Neuronal stem cell (in vitro differentiated cells): ENCODE results near the gene PRRT1.

Experiments used
- DNase-seq: peaks from one replicate; pipeline ENCODE4 v3.0.0-alpha.2; 2013; ENCODE audit warnings: low spot score
- H2AFZ ChIP-seq: one replicate; pipeline ENCODE4 v1.6.1; 2013; ENCODE audit warnings: mild to moderate bottlenecking, low read length, inconsistent platforms
- H2AK5ac ChIP-seq: 2 replicates; pipeline ENCODE4 v1.6.1; 2013; ENCODE audit warnings: low read depth, mild to moderate bottlenecking, inconsistent platforms, low read length, moderate library complexity, mixed read lengths
- H2BK120ac ChIP-seq: 2 replicates; pipeline ENCODE4 v1.6.1; 2013; ENCODE audit warnings: low read depth, mild to moderate bottlenecking, inconsistent platforms, low read length, moderate library complexity, mixed read lengths
- H2BK12ac ChIP-seq: one replicate; pipeline ENCODE4 v1.6.1; 2013; ENCODE audit warnings: low read length, inconsistent platforms
- H2BK15ac ChIP-seq: 2 replicates; pipeline ENCODE4 v1.6.1; 2013; ENCODE audit warnings: mild to moderate bottlenecking, low read length, inconsistent platforms, mixed read lengths
- H2BK5ac ChIP-seq: one replicate; pipeline ENCODE4 v1.6.1; 2013; ENCODE audit warnings: inconsistent platforms, mild to moderate bottlenecking, low read length, moderate library complexity
- H3K14ac ChIP-seq: one replicate; pipeline ENCODE4 v1.6.1; 2013; ENCODE audit warnings: low read length, inconsistent platforms
- H3K18ac ChIP-seq: 2 replicates; pipeline ENCODE4 v1.6.1; 2013; ENCODE audit warnings: low read length, inconsistent platforms
- H3K23ac ChIP-seq: 2 replicates; pipeline ENCODE4 v1.6.1; 2013; ENCODE audit warnings: low read depth, mild to moderate bottlenecking, mixed read lengths, low read length, inconsistent platforms; ENCODE audit not compliant: poor library complexity
- H3K27ac ChIP-seq: replicated peaks from 3 replicates; pipeline ENCODE4 v1.5.1; 2013; ENCODE audit warnings: low read length, inconsistent platforms
- H3K27me3 ChIP-seq, 3 experiments: 2 replicates each; pipeline ENCODE4 v1.6.1; 2013; ENCODE audit warnings: low read length in 3 of 3, mild to moderate bottlenecking in 2 of 3, inconsistent platforms in 1 of 3, low read depth in 1 of 3, mixed read lengths in 1 of 3, moderate library complexity in 1 of 3; ENCODE audit not compliant: control insufficient read depth in 3 of 3, insufficient read depth in 3 of 3
- H3K36me3 ChIP-seq, 2 donors: replicated peaks in 1 of 2; 2 replicates each; pipeline ENCODE4 v1.6.1; 2013; ENCODE audit warnings: low read length in 2 of 2; ENCODE audit not compliant: control insufficient read depth in 2 of 2, insufficient read depth in 2 of 2
- H3K4ac ChIP-seq: 2 replicates; pipeline ENCODE4 v1.6.1; 2013; ENCODE audit warnings: inconsistent platforms, mild to moderate bottlenecking, low read length, moderate library complexity
- H3K4me1 ChIP-seq, 2 donors: 1 replicate in 1 of 2; 2 replicates in 1 of 2; pipeline ENCODE4 v1.6.1; 2013; ENCODE audit warnings: low read length in 2 of 2, low read depth in 1 of 2; ENCODE audit not compliant: control insufficient read depth in 2 of 2, insufficient read depth in 1 of 2
- H3K4me2 ChIP-seq: one replicate; pipeline ENCODE4 v1.6.1; 2013; ENCODE audit warnings: mild to moderate bottlenecking, low read length, inconsistent platforms; ENCODE audit not compliant: insufficient read depth, poor library complexity, severe bottlenecking
- H3K4me3 ChIP-seq, 2 donors: 2 replicates each; pipeline ENCODE4 v1.5.1; 2013; ENCODE audit warnings: low read length in 2 of 2, mild to moderate bottlenecking in 2 of 2, inconsistent platforms in 1 of 2, moderate library complexity in 1 of 2
- H3K79me1 ChIP-seq: one replicate; pipeline ENCODE4 v1.6.1; 2013; ENCODE audit warnings: low read depth, mild to moderate bottlenecking, inconsistent platforms, low read length, moderate library complexity
- H3K9ac ChIP-seq: one replicate; pipeline ENCODE4 v1.6.1; 2013; ENCODE audit warnings: mild to moderate bottlenecking, low read depth, low read length, inconsistent platforms; ENCODE audit not compliant: poor library complexity
- H3K9me3 ChIP-seq, 2 donors: replicated peaks in 1 of 2; 2 replicates each; pipeline versions ENCODE3 to v1.6.1; 2013; ENCODE audit warnings: low read length in 2 of 2, mild to moderate bottlenecking in 2 of 2, inconsistent platforms in 1 of 2, low read depth in 1 of 2, mixed read lengths in 1 of 2, moderate library complexity in 1 of 2; ENCODE audit not compliant: control insufficient read depth in 2 of 2, insufficient read depth in 1 of 2
- H4K8ac ChIP-seq: one replicate; pipeline ENCODE4 v1.6.1; 2013; ENCODE audit warnings: low read depth, mild to moderate bottlenecking, inconsistent platforms, low read length, moderate library complexity
- H4K91ac ChIP-seq: one replicate; pipeline ENCODE4 v1.6.1; 2013; ENCODE audit warnings: low read length, low read depth, mild to moderate bottlenecking, inconsistent platforms; ENCODE audit not compliant: poor library complexity
- WGBS, 2 donors: extraction: QIAGEN DNeasy Blood & Tissue Kit; methylation state at CpG; one replicate each; pipeline ENCODE4 v1.1.7; 2013; ENCODE audit warnings: missing lambda C conversion rate in 2 of 2, mixed read lengths in 1 of 2; ENCODE audit not compliant: insufficient read length in 2 of 2, insufficient replicate concordance in 1 of 2; ENCODE audit errors: extremely low coverage in 2 of 2; 5-methylcytosine and 5-hydroxymethylcytosine counted together

PRRT1 gene

DNA sequence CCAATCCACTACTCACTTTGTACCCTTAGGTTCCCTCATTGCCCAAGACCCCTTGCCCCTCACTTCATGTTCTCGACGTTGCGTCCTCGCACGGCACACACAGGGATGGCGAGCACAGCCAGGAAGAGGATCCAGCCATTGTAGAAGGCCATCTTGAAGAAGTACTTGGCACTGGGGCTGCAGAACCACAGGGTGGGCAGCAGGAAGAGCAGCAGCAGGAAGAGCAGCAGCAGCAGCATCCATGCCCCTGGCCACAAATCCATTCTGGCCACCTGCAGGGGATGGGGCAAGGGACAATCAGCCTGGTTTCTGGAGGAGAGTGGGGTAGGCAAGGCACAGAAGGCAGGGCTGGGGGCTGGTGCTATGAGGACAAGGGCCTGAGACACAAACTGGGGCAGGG, 19.5 kb upstream of the PRRT1 start:
- Histone ChIP-seq H3K23ac (peak overlapping the region; percentile 37), H3K4me3 (peak overlapping the region in 1 of 2 donors; percentile 48), H4K8ac (no peak overlapping the region), H3K14ac (no peak overlapping the region), H2BK120ac (no peak overlapping the region), H3K9me3 (no peaks in the 10 kb centered on the region), H2AK5ac (no peak overlapping the region), H3K18ac (no peak overlapping the region), H2AFZ (no peak overlapping the region), H3K4me2 (no peak overlapping the region), H3K4me1 (peaks cover 4 to 24% of the 10 kb centered on the region in 2 donors), H2BK5ac (no peak overlapping the region), H3K36me3 (peaks cover 34 to 70% of the 10 kb centered on the region in 2 donors), H3K79me1 (peaks cover 10% of the 10 kb centered on the region), H3K27ac (no peak overlapping the region), H2BK12ac (no peak overlapping the region), H4K91ac (no peak overlapping the region), H3K4ac (no peak overlapping the region), H3K9ac (no peak overlapping the region), H2BK15ac (no peak overlapping the region), H3K27me3 (no peaks in the 10 kb centered on the region)
- no peak for DNase-seq
- WGBS, 2 donors = no CpG with 5 or more reads among the region's 6 CpGs

DNA sequence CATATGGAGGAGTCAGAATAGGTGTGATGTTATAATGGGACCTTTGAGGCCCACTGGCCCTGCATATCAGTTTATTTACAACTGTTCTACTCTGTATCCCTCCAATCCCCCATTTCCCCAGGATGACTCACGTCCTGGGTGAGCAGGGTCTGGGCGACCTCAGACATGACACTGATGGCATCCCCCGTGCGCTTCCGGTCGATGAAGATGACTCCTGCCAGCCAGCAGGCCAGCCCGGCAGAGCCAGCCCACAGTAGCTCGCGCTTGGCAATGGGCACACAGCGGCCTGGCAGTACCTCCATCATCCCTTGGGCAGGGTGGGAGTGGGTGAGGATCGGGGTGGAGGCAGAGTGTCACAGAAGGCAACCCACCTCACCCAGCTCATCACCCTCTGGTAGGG, 18.6 kb upstream of the PRRT1 start:
- no peak overlapping the region for H2BK120ac ChIP-seq
- H3K36me3 ChIP-seq = peaks cover 39 to 77% of the 10 kb centered on the region in 2 donors
- no CpG with 5 or more reads among the region's 11 CpGs for WGBS, 2 donors
- H3K79me1 ChIP-seq = peaks cover 10% of the 10 kb centered on the region
- H3K27me3 ChIP-seq = no peaks in the 10 kb centered on the region
- H4K8ac ChIP-seq = no peak overlapping the region
- no peak overlapping the region for H2AFZ ChIP-seq
- H3K27ac ChIP-seq = no peak overlapping the region
- no peak overlapping the region for H3K23ac ChIP-seq
- no peaks in the 10 kb centered on the region for H3K9me3 ChIP-seq
- H2AK5ac ChIP-seq = no peak overlapping the region
- no peak overlapping the region for H2BK15ac ChIP-seq
- no peak for DNase-seq
- no peak overlapping the region for H2BK12ac ChIP-seq
- H3K4me2 ChIP-seq = no peak overlapping the region
- no peak overlapping the region for H3K14ac ChIP-seq
- H3K18ac ChIP-seq = no peak overlapping the region
- no peak overlapping the region for H2BK5ac ChIP-seq
- no peak overlapping the region for H3K4ac ChIP-seq
- peaks cover 4 to 24% of the 10 kb centered on the region in 2 donors for H3K4me1 ChIP-seq
- no peak overlapping the region for H3K9ac ChIP-seq
- H4K91ac ChIP-seq = no peak overlapping the region
- peak overlapping the region in 1 of 2 donors; percentile 22 for H3K4me3 ChIP-seq

DNA sequence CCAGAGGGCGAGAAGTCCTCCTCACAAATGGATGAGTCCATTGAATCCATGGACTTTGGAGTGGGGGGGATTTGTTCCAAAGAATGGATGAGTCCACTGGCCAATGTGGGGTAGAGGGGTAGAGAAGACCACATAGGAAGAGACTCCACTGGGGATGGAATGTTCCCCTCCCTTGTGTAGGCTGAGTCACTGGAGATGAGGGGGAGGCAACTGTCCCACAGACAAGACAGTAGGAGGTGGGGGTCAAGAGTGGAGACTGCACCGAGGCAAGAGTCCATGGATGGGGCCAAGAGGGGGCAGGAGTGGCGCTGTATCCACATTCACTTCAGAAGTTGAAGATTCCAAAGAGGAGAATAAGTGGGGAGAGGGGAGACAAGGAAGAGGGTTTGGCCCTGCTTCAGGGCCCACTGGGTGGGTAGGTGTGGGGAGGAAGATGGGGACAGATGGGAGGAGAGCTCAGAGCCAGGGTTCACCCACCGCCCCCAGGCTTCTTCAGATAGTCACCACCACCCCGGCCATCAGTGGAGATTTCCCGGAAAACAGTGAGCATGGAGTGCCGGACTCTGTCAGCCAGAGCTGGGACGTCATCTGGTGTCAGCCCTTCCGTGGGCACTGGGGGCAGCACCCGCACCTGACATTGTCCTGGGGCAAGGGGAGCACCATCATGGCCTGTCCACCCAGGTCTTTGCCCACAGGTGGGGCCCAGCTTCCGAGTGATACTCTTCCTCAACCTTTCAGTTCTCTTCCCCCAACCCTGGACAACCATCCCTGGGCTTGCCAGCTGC, 17.3 kb upstream of the PRRT1 start:
- Histone ChIP-seq H3K27me3 (no peaks in the 10 kb centered on the region), H3K9ac (no peak overlapping the region), H3K23ac (no peak overlapping the region), H4K91ac (no peak overlapping the region), H2BK120ac (no peak overlapping the region), H3K4ac (no peak overlapping the region), H3K79me1 (peaks cover 7% of the 10 kb centered on the region), H2BK12ac (no peak overlapping the region), H3K4me3 (no peak overlapping the region), H3K4me2 (no peak overlapping the region), H4K8ac (no peak overlapping the region), H2AK5ac (no peak overlapping the region), H3K14ac (no peak overlapping the region), H3K9me3 (no peaks in the 10 kb centered on the region), H3K36me3 (peaks cover 39 to 78% of the 10 kb centered on the region in 2 donors), H2BK15ac (no peak overlapping the region), H2BK5ac (peak overlapping the region; percentile 1), H3K27ac (no peak overlapping the region), H3K4me1 (peaks cover 0 to 23% of the 10 kb centered on the region in 2 donors), H3K18ac (no peak overlapping the region), H2AFZ (no peak overlapping the region)
- no CpG with 5 or more reads among the region's 11 CpGs for WGBS, 2 donors
- no peak for DNase-seq

DNA sequence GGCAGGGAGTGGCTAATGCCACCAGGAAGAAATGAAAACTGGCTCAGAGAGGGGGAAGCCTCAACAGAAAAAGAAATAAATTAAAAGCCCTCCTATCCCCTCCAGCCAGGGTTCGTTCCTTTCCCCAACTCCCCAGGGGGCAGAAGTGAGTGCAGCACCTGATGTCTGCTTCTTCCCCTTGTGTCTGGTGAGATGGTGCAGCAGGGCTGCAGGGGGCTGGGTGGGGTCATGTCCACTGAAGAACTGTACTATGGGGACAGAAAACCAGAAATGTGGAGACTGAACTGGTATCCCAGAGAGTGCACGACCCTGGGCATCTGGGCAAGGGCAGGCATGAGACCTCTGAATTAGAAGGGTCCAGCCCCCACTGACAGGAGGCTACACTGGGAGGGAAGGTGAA, 16.6 kb upstream of the PRRT1 start:
- Histone ChIP-seq H3K23ac (no peak overlapping the region), H4K8ac (no peak overlapping the region), H3K4me3 (no peak overlapping the region), H3K18ac (no peak overlapping the region), H4K91ac (no peak overlapping the region), H3K9me3 (no peaks in the 10 kb centered on the region), H2BK120ac (no peak overlapping the region), H3K27ac (peak overlapping the region; percentile 59), H2BK12ac (no peak overlapping the region), H3K27me3 (no peaks in the 10 kb centered on the region), H3K36me3 (peaks cover 39 to 77% of the 10 kb centered on the region in 2 donors), H2AFZ (no peak overlapping the region), H2BK15ac (no peak overlapping the region), H3K14ac (no peak overlapping the region), H3K9ac (no peak overlapping the region), H3K79me1 (peaks cover 7% of the 10 kb centered on the region), H2BK5ac (no peak overlapping the region), H3K4me2 (no peak overlapping the region), H3K4ac (no peak overlapping the region), H3K4me1 (peaks cover 0 to 30% of the 10 kb centered on the region in 2 donors), H2AK5ac (no peak overlapping the region)
- no CpG with 5 or more reads among the region's 2 CpGs for WGBS, 2 donors
- DNase-seq = no peak
